SK-N-MC (cell line): ENCODE results near the gene CFAP119.
"Not testable (repeated sequence)": the region's sequence is repeated elsewhere in the genome, so short reads cannot be mapped to it uniquely, and the experiment has no call there.

ENCODE experiments used
- DNase-seq: peaks from one replicate; pipeline ENCODE4 v3.0.0-alpha.2; 2011; ENCODE audit warnings: low read depth, low spot score
- H3K27ac ChIP-seq: fragments of 200-600 bp; sonication (generic); 2 replicates; pipeline ENCODE4 v1.5.1; 2016; ENCODE audit warnings: mixed run types
- H3K36me3 ChIP-seq: fragments of 200-600 bp; sonication (generic); 2 replicates; pipeline ENCODE4 v1.6.1; 2017; ENCODE audit warnings: antibody characterized with exemption, low read length, mixed read lengths; ENCODE audit not compliant: insufficient read depth
- H3K4me3 ChIP-seq: fragments of 200-600 bp; sonication (generic); 2 replicates; pipeline ENCODE4 v1.5.1; 2016
- H3K9ac ChIP-seq: fragments of 200-600 bp; sonication (generic); 2 replicates; pipeline ENCODE4 v1.8.0; 2017; ENCODE audit warnings: mixed run types, mixed read lengths; ENCODE audit not compliant: insufficient read length
- H3K9me3 ChIP-seq: fragments of 200-600 bp; sonication (generic); 2 replicates; pipeline ENCODE4 v1.6.1; 2017; ENCODE audit warnings: low read depth, mild to moderate bottlenecking, antibody characterized with exemption, low read length, moderate library complexity, mixed read lengths
- EZH2 ChIP-seq: fragments of 200-600 bp; sonication (generic); IDR thresholded peaks from one replicate; pipeline ENCODE4 v1.6.1; 2017; ENCODE audit warnings: antibody characterized with exemption
- FOXP2 ChIP-seq: optimal IDR thresholded peaks from 2 replicates; pipeline ENCODE3; 2011; ENCODE audit warnings: mild to moderate bottlenecking, moderate library complexity; ENCODE audit not compliant: insufficient read depth; ENCODE audit errors: extremely low read length, control extremely low read depth
- POLR2AphosphoS5 ChIP-seq: IDR thresholded peaks from 2 replicates; pipeline ENCODE4 v1.6.1; 2012; ENCODE audit warnings: mild to moderate bottlenecking, low read depth, low read length, borderline replicate concordance

The CFAP119 gene

DNA sequence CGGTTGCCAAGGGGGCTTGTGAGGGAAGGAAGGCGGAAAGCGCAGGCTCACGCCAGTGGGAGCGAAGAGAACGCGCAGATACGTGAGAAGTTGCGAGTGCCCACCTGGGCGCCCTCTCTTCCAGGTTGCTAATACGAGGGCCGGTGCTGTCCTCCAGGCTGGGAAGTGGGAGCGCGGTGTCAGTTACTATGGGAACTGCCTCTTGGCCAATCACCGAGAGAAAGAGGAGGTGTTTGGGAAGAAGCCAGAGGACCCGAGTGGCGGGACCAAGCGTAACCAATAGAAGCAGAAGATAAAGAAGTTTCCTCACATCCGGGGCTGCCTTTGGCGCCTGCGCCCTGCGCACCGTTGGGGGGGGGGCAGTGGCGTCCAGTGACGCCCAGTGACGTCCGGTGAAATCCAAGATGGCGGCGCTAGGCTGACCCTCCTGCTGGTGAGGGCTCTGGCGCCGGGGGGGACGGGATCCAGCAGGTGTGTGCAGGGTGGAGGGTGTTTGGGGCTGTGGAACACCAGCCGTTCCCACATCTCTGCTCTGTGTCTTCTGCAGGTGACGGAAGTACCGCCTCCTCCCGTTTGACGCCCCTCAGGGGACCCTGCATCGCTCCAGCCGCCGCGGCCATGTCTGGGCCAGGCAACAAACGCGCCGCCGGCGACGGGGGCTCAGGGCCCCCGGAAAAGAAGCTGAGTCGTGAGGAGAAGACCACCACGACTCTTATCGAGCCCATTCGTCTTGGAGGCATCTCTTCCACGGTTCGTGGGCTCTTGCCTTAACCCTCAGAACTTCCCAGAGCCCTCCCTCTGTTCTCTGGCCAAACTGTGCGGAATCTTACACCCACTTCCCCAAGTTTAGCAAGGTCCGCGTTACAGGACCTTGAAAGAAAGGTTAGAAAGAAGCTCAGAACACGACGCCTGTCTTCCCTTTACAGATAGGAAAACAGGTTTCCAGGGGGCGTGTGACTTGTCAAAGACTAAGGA lies at the start of gene CFAP119, which contains the start of gene RNF40:
Gene CFAP119 (minus strand): TSS at position 135 of the 975 bp plus-strand sequence. CDS start 314 bp downstream, outside the sequence.
Gene RNF40 (plus strand): TSS at position 395 of the 975 bp plus-strand sequence. CDS start 224 bp downstream, at position 619.
- Histone ChIP-seq H3K27ac (0 out of 2 replicates have a peak within 1 kb of the TSS, but pooled peaks have one; percentile 46), H3K36me3 (peaks cover 43% of the 10 kb centered on the region), H3K9ac (peak within 1 kb of the TSS; percentile 78), H3K9me3 (no peaks in the 10 kb centered on the region), H3K4me3 (peak within 1 kb of the TSS; percentile 93)
- TF ChIP-seq POLR2AphosphoS5 (peak; percentile 87), FOXP2 (no peak)
- peak; percentile 86 for DNase-seq

DNA sequence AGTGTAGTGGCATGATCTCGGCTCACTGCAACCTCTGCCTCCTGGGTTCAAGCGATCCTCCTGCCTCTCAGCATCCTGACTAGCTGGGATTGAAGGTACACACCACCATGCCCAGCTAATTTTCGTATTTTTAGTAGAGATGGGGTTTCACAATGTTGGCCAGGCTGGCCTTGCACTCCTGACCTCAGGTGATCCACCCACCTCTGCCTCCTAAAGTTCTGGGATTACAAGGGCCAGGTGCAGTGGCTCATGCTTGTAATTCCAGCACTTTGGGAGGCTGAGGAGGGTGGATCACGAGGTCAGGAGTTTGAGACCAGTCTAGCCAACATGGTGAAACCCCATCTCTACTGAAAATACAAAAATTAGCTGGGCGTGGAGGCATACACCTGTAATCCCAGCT lies 47.8 kb upstream of the CFAP119 start:
- not testable (repeated sequence) for H3K4me3 ChIP-seq, H3K36me3 ChIP-seq, H3K9me3 ChIP-seq, DNase-seq, H3K9ac ChIP-seq, H3K27ac ChIP-seq

DNA sequence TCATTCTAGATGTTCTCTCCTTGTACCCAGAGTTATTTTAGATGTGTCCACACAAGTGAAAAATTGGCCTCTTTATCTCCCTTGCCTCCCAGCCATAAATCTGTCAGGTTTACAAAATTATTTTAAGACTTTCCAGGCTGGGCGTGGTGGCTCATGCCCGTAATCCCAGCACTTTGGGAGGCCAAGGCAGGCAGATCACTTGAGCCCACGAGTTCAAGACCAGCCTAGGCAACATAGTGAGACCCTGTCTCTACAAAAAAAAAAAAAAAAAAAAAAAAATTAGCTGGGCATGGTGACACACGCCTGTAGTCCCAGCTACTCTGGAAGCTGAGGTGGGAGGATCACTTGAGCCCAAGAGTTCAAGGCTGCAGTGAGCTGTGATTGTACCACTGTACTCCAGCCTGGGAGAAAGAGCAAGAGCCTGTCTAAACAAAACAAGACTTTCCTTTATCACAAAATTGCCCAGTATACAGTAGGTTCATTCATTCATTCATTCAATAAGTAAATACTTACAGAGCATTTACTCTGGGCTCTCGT lies 47.1 kb upstream of the CFAP119 start:
- not testable (repeated sequence) for H3K9ac ChIP-seq, H3K27ac ChIP-seq, H3K9me3 ChIP-seq, DNase-seq, H3K36me3 ChIP-seq, H3K4me3 ChIP-seq

DNA sequence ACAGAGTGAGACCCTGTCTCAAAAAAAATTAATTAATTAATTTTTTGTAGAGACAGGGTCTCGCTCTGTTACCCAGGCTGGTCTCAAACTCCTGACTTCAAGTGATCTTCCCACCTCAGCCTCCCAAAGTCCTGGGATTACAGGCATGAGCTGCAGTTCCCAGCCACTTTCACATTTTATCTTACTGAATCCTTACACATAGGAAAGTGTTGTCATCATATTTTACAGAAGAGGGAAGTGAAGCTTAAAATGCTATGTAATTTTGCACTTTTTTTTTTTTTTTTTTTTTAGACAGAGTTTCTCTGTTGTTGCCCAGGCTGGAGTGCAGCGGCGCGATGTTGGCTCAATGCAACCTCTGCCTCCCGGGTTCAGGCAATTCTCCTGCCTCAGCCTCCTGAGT lies 46.3 kb upstream of the CFAP119 start:
- no peaks in the 10 kb centered on the region for H3K9me3 ChIP-seq
- no peak for TF ChIP-seq EZH2
- TF ChIP-seq FOXP2, result no peak
- no peak for TF ChIP-seq POLR2AphosphoS5
- no peak overlapping the region for H3K4me3 ChIP-seq
- H3K9ac ChIP-seq, result no peak overlapping the region
- H3K36me3 ChIP-seq, result no peaks in the 10 kb centered on the region
- DNase-seq, result no peak
- H3K27ac ChIP-seq, result no peak overlapping the region

DNA sequence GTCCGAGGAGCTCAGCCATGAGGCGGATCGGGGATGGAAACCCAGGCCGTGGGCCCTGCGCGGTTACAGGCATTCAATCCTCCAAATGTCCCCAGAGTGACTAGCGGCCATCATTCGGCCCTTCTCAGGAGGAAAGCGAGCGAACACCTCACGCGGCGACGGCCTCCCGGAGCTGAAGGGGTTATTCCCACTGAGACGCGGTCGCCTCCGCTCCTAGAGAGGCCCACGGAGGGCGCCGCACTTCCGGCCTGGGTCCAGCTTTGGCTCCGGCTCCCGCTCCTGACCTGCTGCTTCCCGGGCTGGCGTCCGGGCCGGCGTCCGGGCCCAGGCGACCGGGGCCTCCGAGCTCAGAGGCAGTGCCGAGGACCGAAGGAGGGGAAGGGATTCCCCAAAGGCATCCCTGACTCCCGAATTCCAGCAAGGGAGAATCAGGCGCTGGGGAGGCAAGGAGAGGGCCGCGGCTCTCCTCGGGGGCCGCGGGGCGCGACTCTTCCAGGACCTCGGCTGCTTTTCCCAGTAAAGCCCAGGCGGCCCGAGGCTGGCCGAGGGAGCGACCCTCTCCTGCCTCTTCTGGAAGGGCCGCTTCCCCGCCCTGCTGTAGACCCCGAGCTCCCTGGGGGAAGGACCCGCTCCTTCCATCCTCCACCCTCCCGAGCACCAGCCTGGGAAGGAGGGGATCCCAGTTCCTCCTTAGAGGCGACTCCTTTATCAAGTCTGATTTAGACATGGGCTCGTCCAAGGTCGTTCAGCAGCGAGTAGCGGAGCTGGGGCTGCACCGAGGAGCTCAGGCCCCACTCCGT lies 43.7 kb upstream of the CFAP119 start:
- Histone ChIP-seq H3K4me3 (no peak overlapping the region), H3K9ac (no peak overlapping the region), H3K36me3 (no peaks in the 10 kb centered on the region), H3K9me3 (no peaks in the 10 kb centered on the region), H3K27ac (no peak overlapping the region)
- TF ChIP-seq POLR2AphosphoS5 (peak; percentile 65; the same call in 1 of the 2 replicates), EZH2 (no peak), FOXP2 (no peak)
- no peak for DNase-seq

DNA sequence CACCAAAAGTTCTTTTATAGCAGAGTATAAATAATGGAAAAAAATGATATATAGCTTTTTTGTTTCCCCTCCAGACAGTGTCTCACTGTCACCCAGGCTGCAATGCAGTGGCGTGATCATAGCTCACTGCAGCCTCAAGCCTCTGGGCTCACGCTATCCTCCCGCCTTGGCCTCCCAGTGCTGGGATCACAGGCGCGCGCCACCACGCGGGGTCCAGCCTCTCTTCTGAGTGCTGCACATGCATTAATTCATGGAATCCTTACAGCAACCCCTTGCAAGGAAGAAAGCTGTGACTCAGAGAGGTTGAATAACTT lies 43.2 kb upstream of the CFAP119 start:
- Histone ChIP-seq H3K4me3 (no peak overlapping the region), H3K9ac (no peak overlapping the region), H3K27ac (no peak overlapping the region), H3K9me3 (no peaks in the 10 kb centered on the region), H3K36me3 (no peaks in the 10 kb centered on the region)
- no peak for TF ChIP-seq POLR2AphosphoS5
- TF ChIP-seq FOXP2, result no peak
- TF ChIP-seq EZH2, result no peak
- no peak for DNase-seq

DNA sequence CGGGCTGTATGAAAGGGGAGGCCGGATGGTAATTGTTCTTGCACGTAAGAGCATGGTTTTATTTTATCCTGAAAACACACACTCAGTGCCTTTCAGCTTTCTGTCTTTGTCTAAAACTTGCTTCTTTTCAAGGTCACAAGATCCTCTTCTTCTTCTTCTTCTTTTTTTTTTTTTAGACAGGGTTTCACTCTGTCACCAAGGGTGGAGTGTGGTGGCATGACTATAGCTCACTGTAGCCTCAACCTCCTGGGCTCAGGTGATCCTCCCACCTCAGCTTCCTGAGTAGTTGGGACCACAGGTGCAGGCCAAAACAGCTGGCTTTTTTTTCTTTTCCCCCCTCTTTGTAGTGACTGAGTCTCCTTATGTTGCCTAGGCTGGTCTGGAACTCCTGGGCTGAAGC lies 41.1 kb upstream of the CFAP119 start:
- Histone ChIP-seq H3K27ac (no peak overlapping the region), H3K9me3 (no peaks in the 10 kb centered on the region), H3K36me3 (no peaks in the 10 kb centered on the region), H3K9ac (no peak overlapping the region), H3K4me3 (no peak overlapping the region)
- no peak for DNase-seq
- no peak for TF ChIP-seq FOXP2
- no peak for TF ChIP-seq POLR2AphosphoS5
- TF ChIP-seq EZH2, result no peak

DNA sequence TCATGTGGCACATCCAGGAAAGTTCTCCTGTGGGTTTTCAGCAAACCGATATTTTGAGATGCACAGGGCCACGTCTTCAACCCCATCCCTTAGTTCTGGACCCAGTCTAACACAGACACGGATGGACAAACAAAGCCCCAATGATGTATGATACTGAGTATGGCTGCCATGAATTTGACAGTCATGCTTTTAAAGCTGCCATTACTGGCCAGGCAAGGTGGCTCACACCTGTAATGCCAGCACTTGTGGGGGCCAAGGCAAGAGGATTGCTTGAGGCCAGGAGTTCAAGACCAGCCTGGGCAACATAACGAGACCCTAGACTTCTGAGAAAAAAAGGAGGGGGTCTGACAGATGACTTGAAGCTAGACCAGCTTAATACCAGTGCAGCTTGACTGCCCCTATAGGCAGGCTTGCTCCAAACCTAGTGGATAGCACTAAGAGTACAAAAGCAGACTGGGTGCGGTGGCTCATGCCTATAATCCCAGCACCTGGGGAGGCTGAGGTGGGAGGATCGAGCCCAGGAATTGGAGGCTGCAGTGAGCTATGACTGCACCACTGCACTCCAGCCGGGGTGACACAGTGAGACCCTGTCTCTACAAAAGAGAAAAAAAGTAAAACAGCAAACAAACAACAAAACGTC lies 35.9 kb upstream of the CFAP119 start:
- no peaks in the 10 kb centered on the region for H3K36me3 ChIP-seq
- DNase-seq, result no peak
- no peak overlapping the region for H3K4me3 ChIP-seq
- H3K9ac ChIP-seq, result no peak overlapping the region
- TF ChIP-seq POLR2AphosphoS5, result no peak
- TF ChIP-seq EZH2, result no peak
- no peak for TF ChIP-seq FOXP2
- no peaks in the 10 kb centered on the region for H3K9me3 ChIP-seq
- H3K27ac ChIP-seq, result no peak overlapping the region
